GM10266 (cell line): ENCODE results near the gene ACVR1.

Source experiments
- DNase-seq: peaks from one replicate; pipeline ENCODE4 v3.0.0; 2012; ENCODE audit errors: extremely low spot score
- TF ChIP-seq, protein P1 (sequence below): IDR thresholded peaks from 2 replicates; pipeline ENCODE4 v1.5.1; 2012; ENCODE audit warnings: mild to moderate bottlenecking, low read depth; ENCODE audit not compliant: control insufficient read depth, insufficient read depth; ENCODE audit errors: missing control alignments

The ACVR1 gene

GRCh38 chr2:157783245-157783644 is 92.9 kb downstream of the ACVR1 start:
- no peak for DNase-seq
- TF ChIP-seq, protein P1, sequence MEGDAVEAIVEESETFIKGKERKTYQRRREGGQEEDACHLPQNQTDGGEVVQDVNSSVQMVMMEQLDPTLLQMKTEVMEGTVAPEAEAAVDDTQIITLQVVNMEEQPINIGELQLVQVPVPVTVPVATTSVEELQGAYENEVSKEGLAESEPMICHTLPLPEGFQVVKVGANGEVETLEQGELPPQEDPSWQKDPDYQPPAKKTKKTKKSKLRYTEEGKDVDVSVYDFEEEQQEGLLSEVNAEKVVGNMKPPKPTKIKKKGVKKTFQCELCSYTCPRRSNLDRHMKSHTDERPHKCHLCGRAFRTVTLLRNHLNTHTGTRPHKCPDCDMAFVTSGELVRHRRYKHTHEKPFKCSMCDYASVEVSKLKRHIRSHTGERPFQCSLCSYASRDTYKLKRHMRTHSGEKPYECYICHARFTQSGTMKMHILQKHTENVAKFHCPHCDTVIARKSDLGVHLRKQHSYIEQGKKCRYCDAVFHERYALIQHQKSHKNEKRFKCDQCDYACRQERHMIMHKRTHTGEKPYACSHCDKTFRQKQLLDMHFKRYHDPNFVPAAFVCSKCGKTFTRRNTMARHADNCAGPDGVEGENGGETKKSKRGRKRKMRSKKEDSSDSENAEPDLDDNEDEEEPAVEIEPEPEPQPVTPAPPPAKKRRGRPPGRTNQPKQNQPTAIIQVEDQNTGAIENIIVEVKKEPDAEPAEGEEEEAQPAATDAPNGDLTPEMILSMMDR = no peak

DNA sequence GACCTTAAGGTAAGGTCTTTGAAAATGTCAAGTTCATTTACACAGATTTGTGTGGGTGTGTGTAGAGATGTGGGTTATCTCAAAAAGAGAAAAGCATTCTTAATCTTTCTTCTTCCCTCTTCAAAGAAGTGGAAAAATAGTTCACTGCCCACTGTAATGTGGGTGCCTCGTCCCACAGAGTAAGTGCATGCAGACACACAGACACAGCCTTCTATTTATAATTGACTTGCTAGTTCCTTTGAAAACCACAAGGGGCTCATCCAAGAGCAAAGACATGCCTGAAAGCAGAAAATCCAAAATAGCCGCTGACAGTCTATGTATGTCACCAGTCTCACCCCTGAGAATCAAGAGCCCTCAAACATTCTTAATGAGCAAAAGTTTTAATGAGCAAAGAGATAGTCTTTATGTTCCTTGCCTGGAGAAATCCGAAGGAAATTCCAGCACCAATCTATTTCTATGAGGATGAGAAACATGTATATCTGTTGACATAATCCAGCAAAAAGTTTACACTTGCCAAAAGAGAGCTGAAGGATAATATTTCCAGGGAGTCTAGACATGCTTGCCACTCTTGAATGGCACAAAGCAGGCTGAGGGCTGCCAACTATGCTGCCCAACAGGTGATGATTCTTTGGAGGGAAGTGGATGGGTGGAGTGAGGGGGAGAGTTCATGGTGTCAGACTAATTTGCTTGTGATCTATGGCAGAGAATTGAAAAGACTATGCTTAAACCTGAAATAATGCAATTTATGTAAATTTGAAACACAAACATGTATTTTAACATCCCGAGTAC is 93.9 kb downstream of the ACVR1 start:
- no peak for DNase-seq
- TF ChIP-seq, protein P1 = no peak

GRCh38 chr2:157780211-157780610 is 95.9 kb downstream of the ACVR1 start:
- DNase-seq = no peak
- TF ChIP-seq, protein P1 = no peak

GRCh38 chr2:157779794-157780193 is 96.3 kb downstream of the ACVR1 start:
- TF ChIP-seq, protein P1 = no peak
- no peak for DNase-seq

DNA sequence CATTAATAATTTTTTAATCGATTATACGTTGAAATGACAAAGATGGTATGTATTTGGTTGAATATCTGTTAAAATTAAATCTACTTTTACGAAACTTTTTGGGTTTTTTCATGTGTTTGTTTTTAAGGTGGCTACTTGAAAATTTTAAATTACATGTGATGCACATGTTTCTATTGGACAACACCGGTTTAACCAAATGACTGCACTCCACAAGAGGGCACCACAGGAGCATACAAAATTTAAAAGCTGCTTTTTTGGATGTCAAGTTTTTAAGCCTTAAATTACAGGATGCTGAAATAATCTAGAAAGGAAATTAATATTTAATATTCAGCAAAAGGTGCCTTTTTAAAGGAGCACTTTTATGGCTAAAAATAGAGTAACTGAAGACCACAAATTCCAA is 98.7 kb downstream of the ACVR1 start:
- peak; percentile 28 for DNase-seq
- TF ChIP-seq, protein P1 = peak; percentile 46

- TF ChIP-seq, protein P1 = no peak
- DNase-seq = no peak
Observed at GRCh38 chr2:157771234-157771633, 104.9 kb downstream of the ACVR1 start.

- TF ChIP-seq, protein P1 = no peak
Observed at GRCh38 chr2:157769856-157770255, 106.3 kb downstream of the ACVR1 start.

More at GRCh38 chr2:157769856-157770255, 106.3 kb downstream of the ACVR1 start:
- no peak for DNase-seq
